IMR-90 (cell line): ENCODE measurements around the gene THADA. TPM values are rescaled to one million over a fixed set of nuclear protein-coding genes. Genes with fewer than 3 reads are reported as not detected.

ENCODE experiments used
- ATAC-seq: fragments of 200-7000 bp; cut with Tn5 transposase; 2 replicates; pipeline ENCODE4 v1.9.1; 2020; ENCODE audit warnings: low read depth, mild to moderate bottlenecking, moderate library complexity
- BruUV-seq: library from RNA; stranded (reverse); fragments of 400-500 nt; replicated peaks from 2 replicates; lab custom pipeline; 2021; lab: Mats Ljungman, UMichigan
- CTCF ChIA-PET: fragments of 300-600 bp; formaldehyde crosslinking; extraction: SDS; loops from one replicate; lab custom pipeline; 2021; ENCODE audit warnings: antibody characterized with exemption; lab: Yijun Ruan, JAX
- POLR2A ChIA-PET: fragments of 300-600 bp; sonication (Branson Sonifier 250); formaldehyde crosslinking; loops from one replicate; lab custom pipeline; 2022; ENCODE audit warnings: antibody characterized with exemption; ENCODE audit not compliant: unreplicated experiment; lab: Charles Lee
- DNase-seq: peaks from one replicate; pipeline ENCODE4 v3.0.0; 2013
- H2AFZ ChIP-seq: replicated peaks from 2 replicates; pipeline ENCODE3; 2013; ENCODE audit warnings: low read length, mild to moderate bottlenecking; ENCODE audit not compliant: poor library complexity
- H2AK5ac ChIP-seq: 2 replicates; pipeline ENCODE4 v1.6.1; 2013; ENCODE audit warnings: low read depth, low read length, inconsistent platforms
- H2AK9ac ChIP-seq: replicated peaks from 2 replicates; pipeline ENCODE3; 2013; ENCODE audit warnings: mild to moderate bottlenecking, low read depth, low read length, moderate library complexity; ENCODE audit not compliant: poor library complexity
- H2BK120ac ChIP-seq: 2 replicates; pipeline ENCODE4 v1.6.1; 2013; ENCODE audit warnings: low read depth, low read length, inconsistent platforms
- H2BK15ac ChIP-seq: 3 replicates; pipeline ENCODE4 v1.6.1; 2013; ENCODE audit warnings: low read depth, low read length, inconsistent platforms
- H2BK20ac ChIP-seq: 2 replicates; pipeline ENCODE4 v1.6.1; 2013; ENCODE audit warnings: low read depth, mild to moderate bottlenecking, inconsistent platforms, low read length, moderate library complexity
- H2BK5ac ChIP-seq: 2 replicates; pipeline ENCODE4 v1.6.1; 2013; ENCODE audit warnings: mild to moderate bottlenecking, low read depth, low read length, inconsistent platforms; ENCODE audit not compliant: poor library complexity, severe bottlenecking
- H3K14ac ChIP-seq: replicated peaks from 2 replicates; pipeline ENCODE4 v1.6.1; 2013; ENCODE audit warnings: low read depth, low read length, inconsistent platforms
- H3K18ac ChIP-seq: 2 replicates; pipeline ENCODE4 v1.6.1; 2013; ENCODE audit warnings: low read depth, low read length, control low read depth
- H3K23ac ChIP-seq: 2 replicates; pipeline ENCODE4 v1.6.1; 2013; ENCODE audit warnings: low read depth, low read length, inconsistent platforms
- H3K27ac ChIP-seq: 2 replicates; pipeline ENCODE4 v1.5.1; 2013; ENCODE audit warnings: mild to moderate bottlenecking, control low read depth, low read length; ENCODE audit not compliant: insufficient read depth
- H3K27me3 ChIP-seq: 2 replicates; pipeline ENCODE4 v1.6.1; 2013; ENCODE audit warnings: low read length; ENCODE audit not compliant: control insufficient read depth, insufficient read depth
- H3K36me3 ChIP-seq: 2 replicates; pipeline ENCODE4 v1.6.1; 2013; ENCODE audit warnings: low read length, mixed read lengths; ENCODE audit not compliant: control insufficient read depth, insufficient read depth
- H3K4ac ChIP-seq: 2 replicates; pipeline ENCODE4 v1.6.1; 2013; ENCODE audit warnings: low read depth, low read length, inconsistent platforms
- H3K4me1 ChIP-seq: 2 replicates; pipeline ENCODE4 v1.6.1; 2013; ENCODE audit warnings: low read length, mixed read lengths; ENCODE audit not compliant: control insufficient read depth, insufficient read depth
- H3K4me2 ChIP-seq: 2 replicates; pipeline ENCODE4 v1.6.1; 2013; ENCODE audit warnings: low read depth, mild to moderate bottlenecking, control low read depth, low read length, moderate library complexity
- H3K4me3 ChIP-seq: 2 replicates; pipeline ENCODE4 v1.5.1; 2013; ENCODE audit warnings: low read depth, mild to moderate bottlenecking, control low read depth, low read length, moderate library complexity; ENCODE audit not compliant: insufficient read depth
- H3K56ac ChIP-seq: 2 replicates; pipeline ENCODE4 v1.6.1; 2013; ENCODE audit warnings: low read length, inconsistent platforms; ENCODE audit not compliant: insufficient read depth; ENCODE audit errors: extremely low read depth
- H3K79me1 ChIP-seq, 2 experiments: 2 replicates each; pipeline ENCODE4 v1.6.1; 2013; ENCODE audit warnings: low read length in 2 of 2, inconsistent platforms in 1 of 2, low read depth in 1 of 2
- H3K9ac ChIP-seq: 2 replicates; pipeline ENCODE4 v1.6.1; 2013; ENCODE audit warnings: low read depth, low read length, control low read depth
- H3K9me1 ChIP-seq: 2 replicates; pipeline ENCODE4 v1.6.1; 2013; ENCODE audit warnings: low read length, inconsistent platforms; ENCODE audit not compliant: insufficient read depth
- H3K9me3 ChIP-seq: 2 replicates; pipeline ENCODE4 v1.6.1; 2013; ENCODE audit warnings: low read length; ENCODE audit not compliant: control insufficient read depth, insufficient read depth
- H4K20me1 ChIP-seq: 2 replicates; pipeline ENCODE4 v1.6.1; 2013; ENCODE audit warnings: low read length, inconsistent platforms; ENCODE audit not compliant: insufficient read depth
- H4K5ac ChIP-seq: 2 replicates; pipeline ENCODE4 v1.6.1; 2013; ENCODE audit warnings: mild to moderate bottlenecking, low read depth, low read length, control low read depth
- H4K8ac ChIP-seq, 2 experiments: 2 replicates each; pipeline ENCODE4 v1.6.1; 2013; ENCODE audit warnings: low read depth in 2 of 2, low read length in 2 of 2, control low read depth in 1 of 2, inconsistent platforms in 1 of 2
- H4K91ac ChIP-seq: 2 replicates; pipeline ENCODE4 v1.6.1; 2013; ENCODE audit warnings: low read depth, low read length, inconsistent platforms; ENCODE audit not compliant: insufficient read depth
- BHLHE40 ChIP-seq: fragments of 150-350 bp; IDR thresholded peaks from 2 replicates; pipeline ENCODE4 v1.6.1; 2016; ENCODE audit warnings: mild to moderate bottlenecking, low read depth, low read length
- CEBPB ChIP-seq: IDR thresholded peaks from 2 replicates; pipeline ENCODE4 v1.6.1; 2012; ENCODE audit warnings: low read depth, low read length, improper control_type of control experiment
- CHD1 ChIP-seq: IDR thresholded peaks from 2 replicates; pipeline ENCODE4 v1.6.1; 2012; ENCODE audit warnings: low read depth, low read length, improper control_type of control experiment
- FOS ChIP-seq: fragments of 150-350 bp; IDR thresholded peaks from 2 replicates; pipeline ENCODE4 v1.6.1; 2016; ENCODE audit warnings: low read depth, low read length
- MAFK ChIP-seq: IDR thresholded peaks from 2 replicates; pipeline ENCODE4 v1.6.1; 2012; ENCODE audit warnings: low read depth, low read length, improper control_type of control experiment
- MAZ ChIP-seq: IDR thresholded peaks from 2 replicates; pipeline ENCODE4 v1.6.1; 2012; ENCODE audit warnings: low read depth, mild to moderate bottlenecking, low read length, improper control_type of control experiment, moderate library complexity, borderline replicate concordance
- MXI1 ChIP-seq: IDR thresholded peaks from 2 replicates; pipeline ENCODE4 v1.6.1; 2012; ENCODE audit warnings: low read depth, mild to moderate bottlenecking, low read length, moderate library complexity, borderline replicate concordance
- NFE2L2 ChIP-seq: fragments of 150-350 bp; IDR thresholded peaks from 2 replicates; pipeline ENCODE4 v1.6.1; 2016; ENCODE audit warnings: low read depth, mild to moderate bottlenecking, low read length
- POLR2A ChIP-seq: IDR thresholded peaks from 2 replicates; pipeline ENCODE4 v1.6.1; 2012; ENCODE audit warnings: mild to moderate bottlenecking, low read depth, low read length
- RAD21 ChIP-seq: IDR thresholded peaks from 2 replicates; pipeline ENCODE4 v1.6.1; 2012; ENCODE audit warnings: low read length, improper control_type of control experiment
- RCOR1 ChIP-seq: IDR thresholded peaks from 2 replicates; pipeline ENCODE4 v1.6.1; 2012; ENCODE audit warnings: mild to moderate bottlenecking, low read length, improper control_type of control experiment; ENCODE audit not compliant: insufficient replicate concordance
- RFX5 ChIP-seq: IDR thresholded peaks from 2 replicates; pipeline ENCODE4 v1.8.0; 2012; ENCODE audit warnings: low read depth, mild to moderate bottlenecking, low read length, moderate library complexity
- SMC3 ChIP-seq: fragments of 150-350 bp; IDR thresholded peaks from 2 replicates; pipeline ENCODE4 v1.6.1; 2016; ENCODE audit warnings: low read depth, mild to moderate bottlenecking, antibody characterized with exemption, low read length, moderate library complexity
- WGBS, 2 experiments: methylation state at CpG; one replicate each; pipeline versions ENCODE4 v1.1.5 to v1.1.7; 2013; ENCODE audit warnings: missing lambda C conversion rate in 2 of 2; ENCODE audit not compliant: insufficient read length in 1 of 2; ENCODE audit errors: extremely low coverage in 2 of 2; 5-methylcytosine and 5-hydroxymethylcytosine counted together
- dilution Hi-C: fragments of 300-500 bp; cut with HindIII; formaldehyde crosslinking; loops from one replicate; pipeline ENCODE4 v1.14.3; 2018; ENCODE audit warnings: low sequenced_read_pairs; ENCODE audit not compliant: unreplicated experiment
- in situ Hi-C: fragments of 300-500 bp; cut with MboI; formaldehyde crosslinking; loops from 3 replicates; pipeline ENCODE4 v1.14.3; 2019; ENCODE audit warnings: low sequenced_read_pairs, inconsistent platforms, mixed read lengths
- intact Hi-C: fragments of 100-400 bp; cut with micrococcal nuclease; formaldehyde crosslinking; loops from 2 replicates; pipeline ENCODE4 v1.10.0; 2022
- polyA plus RNA-seq, 3 experiments: library from polyadenylated mRNA; depleted of rRNA; stranded (reverse); fragments of >200 nt; gene quantifications; 2 replicates each; pipeline ENCODE4 v1.2.3, GENCODE V29; 2012; ENCODE audit warnings: low replicate concordance in 1 of 3
- total RNA-seq: library from RNA; depleted of rRNA; stranded (reverse); fragments of >200 nt; gene quantifications from 2 replicates; pipeline ENCODE4 v1.2.3, GENCODE V29; 2012
- TF ChIP-seq, protein P1 (sequence below): conservative IDR thresholded peaks from 2 replicates; pipeline ENCODE4 v1.5.1; 2012; ENCODE audit warnings: mild to moderate bottlenecking, low read depth, low read length, improper control_type of control experiment
- TF ChIP-seq, protein P2 (sequence below): fragments of 150-350 bp; IDR thresholded peaks from 2 replicates; pipeline ENCODE4 v1.6.1; 2017; ENCODE audit warnings: mild to moderate bottlenecking, antibody characterized with exemption, low read length, low read depth
- TF ChIP-seq, protein P3 (sequence below): fragments of 150-350 bp; IDR thresholded peaks from 2 replicates; pipeline ENCODE4 v1.6.1; 2016; ENCODE audit warnings: low read depth, mild to moderate bottlenecking, low read length, moderate library complexity, borderline replicate concordance

Gene THADA
- total and polyA plus RNA-seq, 2 of the 4 experiments (the other 2 are of a cell fraction) = 10.5 to 21.3 TPM

DNA sequence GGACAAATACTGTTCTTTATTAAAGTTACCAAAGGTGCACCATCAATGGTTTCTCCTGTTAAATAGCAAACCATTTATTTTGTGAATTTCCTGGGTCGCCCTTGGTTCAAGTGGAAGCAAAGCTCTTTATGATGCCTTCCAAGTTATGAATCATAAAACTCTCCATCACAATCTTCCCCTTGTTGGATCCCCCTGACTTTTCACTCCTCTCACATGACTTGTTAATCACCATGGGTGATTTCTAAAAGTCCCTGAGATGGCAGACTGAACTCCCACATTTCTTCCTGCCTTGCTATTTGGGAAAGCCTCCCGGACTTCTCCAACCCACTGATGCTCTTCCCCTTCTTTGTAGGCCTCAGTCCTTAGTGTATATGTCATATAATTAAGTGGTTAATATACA is 176.0 kb downstream of the THADA start:
- CTCF ChIA-PET = interaction anchor here (0.6 to 0.8 kb wide), 2 partner anchors 191 to 598 kb away, joined by 3 read pairs; no protein-coding TSS in a partner anchor
- dilution Hi-C loops = no loop called here
- no TSS peak for BruUV-seq
- Histone ChIP-seq H3K27ac (no peak overlapping the region), H3K4me1 (no peaks in the 10 kb centered on the region), H4K20me1 (no peaks in the 10 kb centered on the region), H2AK5ac (no peak overlapping the region), H4K91ac (no peak overlapping the region), H2BK20ac (no peak overlapping the region), H3K56ac (no peak overlapping the region), H3K18ac (no peak overlapping the region), H3K4me3 (no peak overlapping the region), H4K8ac (no peak overlapping the region), H2BK5ac (no peak overlapping the region), H3K27me3 (no peaks in the 10 kb centered on the region; the same call in 1 of the 2 replicates), H3K23ac (no peak overlapping the region), H3K9ac (no peak overlapping the region), H3K4ac (no peak overlapping the region), H4K5ac (no peak overlapping the region), H3K14ac (no peak overlapping the region), H3K79me1 (no peaks in the 10 kb centered on the region), H3K4me2 (no peak overlapping the region), H3K9me1 (peaks cover 2% of the 10 kb centered on the region; the same call in 1 of the 2 replicates), H2AFZ (no peak overlapping the region), H3K36me3 (no peaks in the 10 kb centered on the region), H2BK15ac (no peak overlapping the region), H3K9me3 (no peaks in the 10 kb centered on the region), H2AK9ac (no peak overlapping the region), H2BK120ac (no peak overlapping the region)
- TF ChIP-seq MAFK = no peak
- TF ChIP-seq, protein P1, sequence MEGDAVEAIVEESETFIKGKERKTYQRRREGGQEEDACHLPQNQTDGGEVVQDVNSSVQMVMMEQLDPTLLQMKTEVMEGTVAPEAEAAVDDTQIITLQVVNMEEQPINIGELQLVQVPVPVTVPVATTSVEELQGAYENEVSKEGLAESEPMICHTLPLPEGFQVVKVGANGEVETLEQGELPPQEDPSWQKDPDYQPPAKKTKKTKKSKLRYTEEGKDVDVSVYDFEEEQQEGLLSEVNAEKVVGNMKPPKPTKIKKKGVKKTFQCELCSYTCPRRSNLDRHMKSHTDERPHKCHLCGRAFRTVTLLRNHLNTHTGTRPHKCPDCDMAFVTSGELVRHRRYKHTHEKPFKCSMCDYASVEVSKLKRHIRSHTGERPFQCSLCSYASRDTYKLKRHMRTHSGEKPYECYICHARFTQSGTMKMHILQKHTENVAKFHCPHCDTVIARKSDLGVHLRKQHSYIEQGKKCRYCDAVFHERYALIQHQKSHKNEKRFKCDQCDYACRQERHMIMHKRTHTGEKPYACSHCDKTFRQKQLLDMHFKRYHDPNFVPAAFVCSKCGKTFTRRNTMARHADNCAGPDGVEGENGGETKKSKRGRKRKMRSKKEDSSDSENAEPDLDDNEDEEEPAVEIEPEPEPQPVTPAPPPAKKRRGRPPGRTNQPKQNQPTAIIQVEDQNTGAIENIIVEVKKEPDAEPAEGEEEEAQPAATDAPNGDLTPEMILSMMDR = no peak
- TF ChIP-seq RCOR1 = no peak
- TF ChIP-seq FOS = no peak
- TF ChIP-seq, protein P2, sequence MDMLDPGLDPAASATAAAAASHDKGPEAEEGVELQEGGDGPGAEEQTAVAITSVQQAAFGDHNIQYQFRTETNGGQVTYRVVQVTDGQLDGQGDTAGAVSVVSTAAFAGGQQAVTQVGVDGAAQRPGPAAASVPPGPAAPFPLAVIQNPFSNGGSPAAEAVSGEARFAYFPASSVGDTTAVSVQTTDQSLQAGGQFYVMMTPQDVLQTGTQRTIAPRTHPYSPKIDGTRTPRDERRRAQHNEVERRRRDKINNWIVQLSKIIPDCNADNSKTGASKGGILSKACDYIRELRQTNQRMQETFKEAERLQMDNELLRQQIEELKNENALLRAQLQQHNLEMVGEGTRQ = no peak
- no peak for TF ChIP-seq MXI1
- no peak for TF ChIP-seq RFX5
- no peak for TF ChIP-seq MAZ
- no peak for TF ChIP-seq NFE2L2
- no peak for TF ChIP-seq CHD1
- no peak for TF ChIP-seq POLR2A
- TF ChIP-seq SMC3 = no peak
- TF ChIP-seq RAD21 = no peak
- TF ChIP-seq, protein P3, sequence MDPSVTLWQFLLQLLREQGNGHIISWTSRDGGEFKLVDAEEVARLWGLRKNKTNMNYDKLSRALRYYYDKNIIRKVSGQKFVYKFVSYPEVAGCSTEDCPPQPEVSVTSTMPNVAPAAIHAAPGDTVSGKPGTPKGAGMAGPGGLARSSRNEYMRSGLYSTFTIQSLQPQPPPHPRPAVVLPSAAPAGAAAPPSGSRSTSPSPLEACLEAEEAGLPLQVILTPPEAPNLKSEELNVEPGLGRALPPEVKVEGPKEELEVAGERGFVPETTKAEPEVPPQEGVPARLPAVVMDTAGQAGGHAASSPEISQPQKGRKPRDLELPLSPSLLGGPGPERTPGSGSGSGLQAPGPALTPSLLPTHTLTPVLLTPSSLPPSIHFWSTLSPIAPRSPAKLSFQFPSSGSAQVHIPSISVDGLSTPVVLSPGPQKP = no peak
- no peak for TF ChIP-seq BHLHE40
- TF ChIP-seq CEBPB = no peak
- POLR2A ChIA-PET = no interaction called here
- intact Hi-C loops = no loop called here
- in situ Hi-C loops = no loop called here
- no peak for DNase-seq
- no peak for ATAC-seq
- no CpG with 5 or more reads among the region's 2 CpGs for WGBS, 2 experiments
